KOPT-K1 (cell line): ENCODE data around the gene C4orf50.

Experiments
- H3K27ac ChIP-seq: fragments of 200-600 bp; sonication (generic); 2 replicates; pipeline ENCODE4 v1.5.1; 2016; ENCODE audit warnings: antibody characterized with exemption, mild to moderate bottlenecking, low read depth, low read length; ENCODE audit not compliant: poor library complexity, severe bottlenecking
- H3K36me3 ChIP-seq: fragments of 200-600 bp; sonication (generic); 2 replicates; pipeline ENCODE4 v1.5.1; 2017; ENCODE audit warnings: antibody characterized with exemption, mild to moderate bottlenecking, low read length, moderate library complexity; ENCODE audit not compliant: insufficient read depth
- H3K9me3 ChIP-seq: fragments of 200-600 bp; sonication (generic); 2 replicates; pipeline ENCODE4 v1.5.1; 2017; ENCODE audit warnings: antibody characterized with exemption, low read length, mild to moderate bottlenecking; ENCODE audit not compliant: insufficient read depth, poor library complexity, severe bottlenecking

The C4orf50 gene

GRCh38 chr4:5945171-5945570 lies 73.1 kb downstream of the C4orf50 start:
- H3K9me3 ChIP-seq: peaks cover 7% of the 10 kb centered on the region
- H3K36me3 ChIP-seq: no peaks in the 10 kb centered on the region
- no peak overlapping the region for H3K27ac ChIP-seq

- no peaks in the 10 kb centered on the region for H3K36me3 ChIP-seq
- no peak overlapping the region for H3K27ac ChIP-seq
- peaks cover 7% of the 10 kb centered on the region for H3K9me3 ChIP-seq
Observed at GRCh38 chr4:5943561-5943960, 74.7 kb downstream of the C4orf50 start.

DNA sequence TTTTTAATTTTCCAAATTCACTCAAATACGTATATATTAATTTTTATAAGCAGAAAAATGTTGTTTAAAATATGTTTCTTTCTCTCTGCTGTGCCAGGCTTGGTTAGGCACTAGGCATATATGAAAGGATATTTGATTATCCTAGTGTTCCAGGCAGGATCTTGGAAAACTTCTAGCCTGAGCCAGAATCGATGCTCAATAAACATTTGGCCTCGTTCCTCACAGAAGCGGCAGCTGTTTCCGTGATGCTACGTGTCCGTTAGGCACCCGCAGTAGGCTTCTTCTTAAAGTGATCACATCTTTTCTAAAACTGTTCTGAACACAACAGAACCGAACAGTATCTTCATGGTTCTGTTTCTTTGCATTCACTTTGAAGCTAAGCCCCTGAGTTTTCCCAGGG lies 75.3 kb downstream of the C4orf50 start:
- Histone ChIP-seq H3K36me3 (no peaks in the 10 kb centered on the region), H3K9me3 (peaks cover 7% of the 10 kb centered on the region)

GRCh38 chr4:5941601-5942000 lies 76.6 kb downstream of the C4orf50 start:
- H3K27ac ChIP-seq: no peak overlapping the region
- no peaks in the 10 kb centered on the region for H3K9me3 ChIP-seq
- H3K36me3 ChIP-seq: no peaks in the 10 kb centered on the region

More for the DNA sequence above, 75.3 kb downstream of the C4orf50 start:
- no peak overlapping the region for H3K27ac ChIP-seq

- no peaks in the 10 kb centered on the region for H3K36me3 ChIP-seq
- no peak overlapping the region for H3K27ac ChIP-seq
- H3K9me3 ChIP-seq: no peaks in the 10 kb centered on the region
Observed at GRCh38 chr4:5940470-5941203, 77.6 kb downstream of the C4orf50 start.

DNA sequence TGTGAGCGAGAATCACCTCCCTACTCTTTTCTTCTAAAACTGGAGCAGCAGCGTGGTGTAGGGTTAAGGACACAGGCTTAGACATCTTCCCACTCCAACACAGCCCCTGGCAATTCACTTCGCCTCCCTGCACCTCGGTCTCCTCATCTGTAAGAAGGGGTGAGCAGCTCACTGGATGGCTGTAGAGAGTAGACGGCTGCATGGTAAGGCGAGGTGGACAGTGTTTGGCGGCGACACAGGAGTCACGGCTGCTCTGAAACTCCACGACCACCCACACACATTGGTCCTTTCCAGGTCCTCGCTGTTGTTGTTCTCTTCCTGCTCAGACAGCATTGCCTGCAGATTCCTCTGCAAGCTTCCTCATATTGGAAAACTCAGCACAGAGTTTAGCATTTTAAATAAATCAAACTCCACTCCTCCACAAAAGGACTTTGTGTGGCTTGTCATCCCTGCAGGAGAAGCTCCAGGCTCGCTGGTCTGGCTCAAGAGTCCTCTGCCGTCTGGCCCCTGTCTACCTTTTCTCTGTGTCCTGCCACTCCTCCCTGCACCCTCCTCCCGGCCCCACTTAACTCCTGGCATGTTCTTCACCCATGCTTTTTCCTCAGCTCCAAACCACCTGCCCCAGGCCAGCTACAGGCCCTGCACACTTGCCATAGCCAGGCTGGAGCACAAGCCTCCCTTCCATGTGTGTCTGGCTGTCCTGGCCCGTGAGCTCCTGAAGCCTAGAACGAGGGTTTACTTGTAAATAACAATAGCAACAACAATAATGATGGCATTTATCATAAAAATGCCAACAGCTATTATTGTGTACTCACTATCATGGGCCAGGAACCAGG lies 84.0 kb downstream of the C4orf50 start:
- no peaks in the 10 kb centered on the region for H3K9me3 ChIP-seq
- H3K27ac ChIP-seq: no peak overlapping the region
- H3K36me3 ChIP-seq: no peaks in the 10 kb centered on the region

GRCh38 chr4:5933116-5933515 lies 85.1 kb downstream of the C4orf50 start:
- H3K36me3 ChIP-seq: no peaks in the 10 kb centered on the region
- H3K27ac ChIP-seq: no peak overlapping the region
- H3K9me3 ChIP-seq: no peaks in the 10 kb centered on the region

DNA sequence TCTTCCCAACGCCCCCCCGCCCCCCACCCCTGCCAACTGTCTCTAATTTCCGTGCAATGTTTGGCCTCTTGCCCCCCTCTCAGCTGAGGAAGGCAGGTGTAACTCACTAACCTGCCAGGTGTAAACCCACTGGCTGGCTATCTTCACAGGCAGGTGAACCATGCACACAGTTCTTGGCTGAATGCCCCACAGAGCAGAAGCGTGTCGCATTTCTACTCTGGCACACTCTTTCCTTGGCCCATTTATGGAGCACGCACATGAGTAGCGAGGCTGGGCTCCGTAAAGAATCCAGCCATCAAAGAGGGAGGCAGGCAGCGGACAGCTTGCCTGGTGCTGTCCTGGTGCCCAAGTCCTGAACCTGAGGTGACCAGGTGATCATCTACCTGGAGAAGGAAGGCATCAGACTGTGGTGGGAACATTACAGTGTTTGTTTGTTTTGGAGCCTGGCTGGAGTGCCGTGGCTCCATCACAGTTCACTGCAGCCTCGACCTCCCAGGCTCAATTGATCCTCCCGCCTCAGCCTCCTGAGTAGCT lies 86.1 kb downstream of the C4orf50 start:
- Histone ChIP-seq H3K27ac (no peak overlapping the region), H3K36me3 (no peaks in the 10 kb centered on the region), H3K9me3 (no peaks in the 10 kb centered on the region)

DNA sequence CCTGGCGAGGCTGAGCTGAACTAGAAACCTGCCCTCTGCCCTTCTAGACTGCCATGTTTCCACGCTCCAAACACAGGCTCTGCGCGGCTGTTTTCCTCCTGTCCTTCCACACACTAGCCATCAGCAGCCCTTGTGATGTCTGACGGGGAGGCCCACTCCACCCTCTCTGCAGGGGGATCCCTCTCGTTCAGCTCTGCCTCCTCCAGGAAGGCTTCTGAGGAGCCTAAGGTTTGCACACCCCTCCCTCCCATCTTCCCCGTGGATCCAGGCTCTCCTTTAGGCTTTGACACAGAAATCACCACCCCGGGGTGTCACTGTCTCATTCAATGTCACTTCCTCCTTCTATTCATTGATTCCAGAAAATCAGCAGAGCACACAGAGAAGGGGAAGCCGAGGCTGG lies 86.7 kb downstream of the C4orf50 start:
- Histone ChIP-seq H3K27ac (no peak overlapping the region), H3K36me3 (no peaks in the 10 kb centered on the region), H3K9me3 (no peaks in the 10 kb centered on the region)

DNA sequence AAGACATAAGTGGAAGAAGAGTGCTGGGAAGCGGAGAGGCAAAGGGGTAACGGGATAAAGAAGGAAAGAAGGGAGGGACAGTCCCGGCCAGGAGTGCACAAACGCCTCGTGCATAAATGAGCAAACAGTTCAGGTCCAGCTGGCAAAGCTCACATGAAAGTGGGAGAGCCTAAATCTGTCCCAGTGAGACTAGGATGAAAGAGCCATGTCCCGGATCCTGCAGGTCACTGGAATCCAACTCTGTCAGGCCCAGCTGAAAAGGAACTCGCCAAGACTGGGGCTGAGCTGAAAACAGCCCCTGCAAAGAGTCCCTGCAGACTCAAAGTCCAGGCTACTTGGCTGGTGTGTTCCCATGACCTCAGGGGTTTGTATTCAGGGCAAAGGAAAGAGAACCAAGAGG lies 87.4 kb downstream of the C4orf50 start:
- no peaks in the 10 kb centered on the region for H3K36me3 ChIP-seq
- no peak overlapping the region for H3K27ac ChIP-seq
- H3K9me3 ChIP-seq: no peaks in the 10 kb centered on the region

DNA sequence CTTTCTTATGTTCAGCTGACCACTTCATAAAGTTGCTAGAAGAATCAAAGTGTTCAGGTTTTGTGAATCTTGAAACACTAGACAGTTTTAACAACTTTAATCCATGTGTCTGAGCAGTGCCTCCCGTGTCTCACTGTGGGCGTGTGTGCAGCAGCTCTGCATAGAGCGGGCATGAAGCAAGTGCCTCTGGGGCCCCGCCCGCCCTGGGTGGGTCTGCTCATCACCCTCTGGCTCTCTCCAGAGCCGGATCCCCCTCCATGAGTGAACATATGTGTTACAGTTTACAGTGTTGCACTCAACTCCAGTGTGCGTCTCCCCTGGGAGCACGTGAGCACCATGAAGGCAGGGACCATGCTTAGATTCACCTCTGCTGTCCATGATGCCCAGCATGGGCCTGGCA lies 87.8 kb downstream of the C4orf50 start:
- H3K9me3 ChIP-seq: no peaks in the 10 kb centered on the region
- no peak overlapping the region for H3K27ac ChIP-seq
- no peaks in the 10 kb centered on the region for H3K36me3 ChIP-seq

GRCh38 chr4:5928844-5929420 lies 89.3 kb downstream of the C4orf50 start:
- Histone ChIP-seq H3K27ac (no peak overlapping the region), H3K36me3 (no peaks in the 10 kb centered on the region), H3K9me3 (no peaks in the 10 kb centered on the region)

GRCh38 chr4:5928274-5928673 lies 90.0 kb downstream of the C4orf50 start:
- no peaks in the 10 kb centered on the region for H3K36me3 ChIP-seq
- no peak overlapping the region for H3K27ac ChIP-seq

DNA sequence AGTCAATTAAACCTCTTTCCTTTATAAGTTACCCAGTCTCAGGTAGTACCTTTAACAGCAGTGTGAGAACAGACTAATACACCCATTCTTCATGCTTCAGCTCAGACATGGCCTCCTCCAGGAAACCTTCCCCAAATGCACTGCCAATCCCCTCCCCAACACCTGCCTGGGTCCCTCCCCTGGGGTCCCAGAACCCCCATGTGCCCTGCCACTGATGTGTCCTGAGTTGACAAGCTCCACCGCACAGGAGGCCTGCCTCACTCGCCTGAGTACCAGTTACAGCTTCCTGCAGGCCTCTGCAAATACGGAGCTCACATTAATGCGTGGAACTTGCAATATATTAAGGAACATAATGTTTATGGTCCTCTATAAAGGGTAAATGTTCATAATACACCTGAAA lies 90.5 kb downstream of the C4orf50 start:
- no peaks in the 10 kb centered on the region for H3K9me3 ChIP-seq
- H3K36me3 ChIP-seq: no peaks in the 10 kb centered on the region
- no peak overlapping the region for H3K27ac ChIP-seq

More at GRCh38 chr4:5928274-5928673, 90.0 kb downstream of the C4orf50 start:
- no peaks in the 10 kb centered on the region for H3K9me3 ChIP-seq

DNA sequence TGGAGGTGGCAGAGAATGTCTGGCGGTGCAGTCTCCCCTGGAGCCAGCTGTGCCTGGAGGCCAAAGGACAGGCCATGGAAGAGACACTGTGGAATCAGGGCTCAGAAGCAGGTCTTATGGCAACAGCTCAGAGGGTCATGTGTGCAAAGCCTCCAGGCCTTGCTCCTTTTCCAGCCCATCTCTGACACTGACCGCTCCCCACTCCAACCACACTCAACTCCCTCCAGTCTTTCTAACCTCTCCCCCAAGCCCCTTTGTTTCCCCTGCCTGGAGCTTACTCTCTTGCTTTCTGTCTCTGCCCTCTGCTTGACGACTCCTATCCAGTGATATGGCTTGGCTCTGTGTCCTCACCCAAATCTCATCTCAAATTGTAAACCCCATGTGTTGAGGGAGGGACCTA lies 91.1 kb downstream of the C4orf50 start:
- H3K27ac ChIP-seq: no peak overlapping the region
- H3K9me3 ChIP-seq: no peaks in the 10 kb centered on the region
- no peaks in the 10 kb centered on the region for H3K36me3 ChIP-seq
